A549 treated with RU486 at 1 μM for 4 hours (cell line): ENCODE data around the gene FXYD3. TPM values are rescaled to one million over a fixed set of nuclear protein-coding genes. Genes with fewer than 3 reads are reported as not detected.

ENCODE experiments used
- total RNA-seq: library from RNA; stranded (reverse); fragments of 200-300 nt; extraction: Qiagen RNA extraction; gene quantifications from 5 replicates; pipeline ENCODE4 v1.2.3, GENCODE V29; 2022; ENCODE audit warnings: low read depth

Gene FXYD3
- total RNA-seq = 0.21 to 0.57 TPM (median 0.28 TPM) in 3 of 5 replicates, not detected in the others

GRCh38 chr19:35115177-35115951 is at the start of gene FXYD3:
TSS of gene FXYD3 (plus strand) at chr19:35115823. CDS start at chr19:35119377, 3,554 bp downstream.

GRCh38 chr19:35134601-35135242 is 19.1 kb downstream of the FXYD3 start, which contains the start of gene LGI4:
TSS of gene LGI4 (minus strand) at chr19:35135059. CDS start at chr19:35134680, 379 bp downstream.

GRCh38 chr19:35138305-35138892 is 22.8 kb downstream of the FXYD3 start, which contains the start of gene FXYD1:
TSS of gene FXYD1 (plus strand) at chr19:35138824. CDS start at chr19:35140080, 1,256 bp downstream.

GRCh38 chr19:35143231-35143715 is 27.6 kb downstream of the FXYD3 start, which contains the start of gene FXYD7:
TSS of gene FXYD7 (plus strand) at chr19:35143255. CDS start at chr19:35143334, 79 bp downstream.

GRCh38 chr19:35154525-35155406 is 39.1 kb downstream of the FXYD3 start, which contains the start of gene FXYD5:
TSS of gene FXYD5 (plus strand) at chr19:35154735. CDS start at chr19:35155551, 816 bp downstream.

Other genes starting within 250 kb of the FXYD3 start
- gene ZNF30, start 188.9 kb upstream of the FXYD3 start, total RNA-seq = 4.4 to 6.1 TPM (median 5.5 TPM) in 5 replicates
- gene ZNF792, start 151.6 kb upstream of the FXYD3 start, total RNA-seq = 1.8 to 1.9 TPM (median 1.9 TPM) in 5 replicates
- 110 to 142 TPM (median 131 TPM) in 5 replicates for gene GRAMD1A, start 115.5 kb upstream of the FXYD3 start, total RNA-seq
- 9.6 to 19.7 TPM (median 15.9 TPM) in 5 replicates for gene SCN1B, start 85.4 kb upstream of the FXYD3 start, total RNA-seq
- 0.10 to 0.34 TPM (median 0.24 TPM) in 5 replicates for gene HPN, start 74.1 kb upstream of the FXYD3 start, total RNA-seq
- gene LGI4, start 19.2 kb downstream of the FXYD3 start, total RNA-seq = 0.06 to 0.21 TPM (median 0.16 TPM) in 5 replicates
- gene FXYD1, start 23.0 kb downstream of the FXYD3 start, total RNA-seq = 0.37 TPM in 1 of 5 replicates, not detected in the others
- 0.22 to 0.33 TPM (median 0.30 TPM) in 4 of 5 replicates, not detected in the other for gene FXYD7, start 27.4 kb downstream of the FXYD3 start, total RNA-seq
- 190 to 236 TPM (median 225 TPM) in 5 replicates for gene FXYD5, start 38.9 kb downstream of the FXYD3 start, total RNA-seq
- not detected in 5 replicates for gene FAM187B, start 112.9 kb downstream of the FXYD3 start, total RNA-seq
- 6.4 to 11.6 TPM (median 10.4 TPM) in 5 replicates for gene LSR, start 133.2 kb downstream of the FXYD3 start, total RNA-seq
- gene USF2, start 153.1 kb downstream of the FXYD3 start, total RNA-seq = 129 to 163 TPM (median 162 TPM) in 5 replicates
- 0.31 TPM in 1 of 5 replicates, not detected in the others for gene HAMP, start 166.7 kb downstream of the FXYD3 start, total RNA-seq
- gene MAG, start 176.3 kb downstream of the FXYD3 start, total RNA-seq = not detected in 5 replicates
- 0.49 to 2.2 TPM (median 0.81 TPM) in 5 replicates for gene CD22, start 213.4 kb downstream of the FXYD3 start, total RNA-seq
- 0.06 TPM in 1 of 5 replicates, not detected in the others for gene FFAR1, start 232.1 kb downstream of the FXYD3 start, total RNA-seq
- gene FFAR3, start 242.6 kb downstream of the FXYD3 start, total RNA-seq = not detected in 5 replicates